AG10803 (cell line): ENCODE results near the gene REEP3.
"Not testable (repeated sequence)": the region's sequence is repeated elsewhere in the genome, so short reads cannot be mapped to it uniquely, and the experiment has no call there.

Source experiments
- DNase-seq: peaks from one replicate; pipeline ENCODE4 v3.0.0; 2010; ENCODE audit warnings: low read depth
- H3K4me3 ChIP-seq: 2 replicates; pipeline ENCODE4 v1.5.1; 2011; ENCODE audit warnings: mild to moderate bottlenecking, low read length, control low read depth
- CTCF ChIP-seq: conservative IDR thresholded peaks from 2 replicates; pipeline ENCODE4 v1.5.1; 2011; ENCODE audit warnings: mild to moderate bottlenecking, low read length, control low read depth, inconsistent platforms

REEP3 gene

GRCh38 chr10:63487990-63488389 lies 33.2 kb upstream of the REEP3 start:
- no peak for DNase-seq
- H3K4me3 ChIP-seq, result no peak overlapping the region
- TF ChIP-seq CTCF, result no peak

GRCh38 chr10:63489838-63490237 lies 31.4 kb upstream of the REEP3 start:
- no peak for TF ChIP-seq CTCF
- DNase-seq, result no peak
- no peak overlapping the region for H3K4me3 ChIP-seq

- peak; percentile 88 for DNase-seq
- no peak for TF ChIP-seq CTCF
- no peak overlapping the region for H3K4me3 ChIP-seq
Measured at GRCh38 chr10:63491588-63492316, 29.4 kb upstream of the REEP3 start.

- DNase-seq, H3K4me3 ChIP-seq: not testable (repeated sequence)
Measured at GRCh38 chr10:63492317-63492690, 28.9 kb upstream of the REEP3 start.

- no peak for DNase-seq
- H3K4me3 ChIP-seq, result no peak overlapping the region
- TF ChIP-seq CTCF, result no peak
Measured at GRCh38 chr10:63493004-63493403, 28.2 kb upstream of the REEP3 start.

- H3K4me3 ChIP-seq, result no peak overlapping the region
- TF ChIP-seq CTCF, result no peak
- DNase-seq, result no peak
Measured at GRCh38 chr10:63494951-63495350, 26.2 kb upstream of the REEP3 start.

- no peak for TF ChIP-seq CTCF
- DNase-seq, result no peak
- no peak overlapping the region for H3K4me3 ChIP-seq
Measured at GRCh38 chr10:63496561-63496960, 24.6 kb upstream of the REEP3 start.

GRCh38 chr10:63497321-63497720 lies 23.9 kb upstream of the REEP3 start:
- no peak overlapping the region for H3K4me3 ChIP-seq
- no peak for TF ChIP-seq CTCF
- DNase-seq, result no peak
